ENCODE data around the gene CUL5.

The CUL5 gene

DNA sequence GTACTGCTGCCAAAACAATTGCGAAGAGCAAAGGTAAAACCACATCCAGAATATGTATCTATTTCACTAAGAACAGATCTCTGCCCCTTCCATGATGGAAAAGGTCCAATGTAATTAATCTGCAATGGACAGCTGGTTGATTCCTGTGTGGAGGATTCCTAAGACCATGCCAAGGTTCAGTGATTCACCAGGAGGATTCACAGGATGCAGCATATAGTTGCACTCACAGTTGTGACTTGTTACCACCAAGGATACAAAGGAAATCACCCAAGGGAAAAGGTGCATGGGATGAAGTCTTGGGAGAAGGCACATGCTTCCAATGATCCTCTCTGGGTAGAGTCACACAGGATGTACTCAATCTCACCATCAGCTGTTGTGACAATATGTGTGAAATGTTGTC lies 35.1 kb upstream of the CUL5 start (continued):
- TF ChIP-seq, protein P1, sequence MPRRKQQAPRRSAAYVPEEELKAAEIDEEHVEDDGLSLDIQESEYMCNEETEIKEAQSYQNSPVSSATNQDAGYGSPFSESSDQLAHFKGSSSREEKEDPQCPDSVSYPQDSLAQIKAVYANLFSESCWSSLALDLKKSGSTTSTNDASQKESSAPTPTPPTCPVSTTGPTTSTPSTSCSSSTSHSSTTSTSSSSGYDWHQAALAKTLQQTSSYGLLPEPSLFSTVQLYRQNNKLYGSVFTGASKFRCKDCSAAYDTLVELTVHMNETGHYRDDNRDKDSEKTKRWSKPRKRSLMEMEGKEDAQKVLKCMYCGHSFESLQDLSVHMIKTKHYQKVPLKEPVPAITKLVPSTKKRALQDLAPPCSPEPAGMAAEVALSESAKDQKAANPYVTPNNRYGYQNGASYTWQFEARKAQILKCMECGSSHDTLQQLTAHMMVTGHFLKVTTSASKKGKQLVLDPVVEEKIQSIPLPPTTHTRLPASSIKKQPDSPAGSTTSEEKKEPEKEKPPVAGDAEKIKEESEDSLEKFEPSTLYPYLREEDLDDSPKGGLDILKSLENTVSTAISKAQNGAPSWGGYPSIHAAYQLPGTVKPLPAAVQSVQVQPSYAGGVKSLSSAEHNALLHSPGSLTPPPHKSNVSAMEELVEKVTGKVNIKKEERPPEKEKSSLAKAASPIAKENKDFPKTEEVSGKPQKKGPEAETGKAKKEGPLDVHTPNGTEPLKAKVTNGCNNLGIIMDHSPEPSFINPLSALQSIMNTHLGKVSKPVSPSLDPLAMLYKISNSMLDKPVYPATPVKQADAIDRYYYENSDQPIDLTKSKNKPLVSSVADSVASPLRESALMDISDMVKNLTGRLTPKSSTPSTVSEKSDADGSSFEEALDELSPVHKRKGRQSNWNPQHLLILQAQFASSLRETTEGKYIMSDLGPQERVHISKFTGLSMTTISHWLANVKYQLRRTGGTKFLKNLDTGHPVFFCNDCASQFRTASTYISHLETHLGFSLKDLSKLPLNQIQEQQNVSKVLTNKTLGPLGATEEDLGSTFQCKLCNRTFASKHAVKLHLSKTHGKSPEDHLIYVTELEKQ (tag by site-specific recombination; IDR thresholded peaks at IDR 0.05; ENCODE audit: borderline replicate concordance) = no peak
- TF ChIP-seq ZNF174 (tag by site-specific recombination; IDR thresholded peaks at IDR 0.05) = no peak
- TF ChIP-seq BCL11A (tag by site-specific recombination; IDR thresholded peaks at IDR 0.05; ENCODE audit: low read depth) = no peak
- TF ChIP-seq, protein P2, sequence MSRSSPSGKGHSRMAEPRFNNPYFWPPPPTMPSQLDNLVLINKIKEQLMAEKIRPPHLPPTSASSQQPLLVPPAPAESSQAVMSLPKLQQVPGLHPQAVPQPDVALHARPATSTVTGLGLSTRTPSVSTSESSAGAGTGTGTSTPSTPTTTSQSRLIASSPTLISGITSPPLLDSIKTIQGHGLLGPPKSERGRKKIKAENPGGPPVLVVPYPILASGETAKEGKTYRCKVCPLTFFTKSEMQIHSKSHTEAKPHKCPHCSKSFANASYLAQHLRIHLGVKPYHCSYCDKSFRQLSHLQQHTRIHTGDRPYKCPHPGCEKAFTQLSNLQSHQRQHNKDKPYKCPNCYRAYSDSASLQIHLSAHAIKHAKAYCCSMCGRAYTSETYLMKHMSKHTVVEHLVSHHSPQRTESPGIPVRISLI (tag by site-specific recombination; IDR thresholded peaks at IDR 0.05) = no peak

DNA sequence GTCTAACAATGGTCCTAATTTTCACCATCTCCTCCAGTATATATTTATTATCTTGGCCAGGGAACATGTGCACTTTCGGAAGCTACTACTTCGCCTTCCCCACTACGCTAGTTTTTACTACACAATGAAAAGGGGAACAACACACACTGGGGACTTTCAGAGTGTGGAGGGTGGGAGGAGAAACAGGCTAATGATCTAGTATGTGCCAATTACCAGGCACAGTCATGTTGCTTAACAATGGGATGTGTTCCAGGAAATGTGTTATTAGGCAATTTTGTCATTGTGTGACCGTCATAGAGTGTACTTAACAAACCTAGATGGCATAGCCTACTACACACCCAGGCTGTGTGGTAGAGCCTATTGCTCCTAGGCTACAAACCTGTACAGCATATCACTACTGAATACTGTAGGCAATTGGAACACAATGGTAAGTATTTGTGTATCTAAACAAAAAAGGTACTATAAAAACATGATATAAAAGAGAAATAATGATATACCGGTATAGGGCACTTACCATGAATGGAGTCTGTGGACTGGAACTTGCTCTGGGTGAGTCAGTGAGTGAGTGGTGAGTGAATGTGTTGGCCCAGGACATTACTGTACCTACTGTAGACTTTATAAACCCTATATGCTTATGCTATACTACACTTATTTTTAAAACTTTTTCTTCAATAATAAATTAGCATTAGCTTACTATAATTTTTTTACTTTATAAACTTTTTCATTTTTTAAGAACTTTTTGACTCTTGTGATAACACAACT lies 20.1 kb upstream of the CUL5 start:
- no peak overlapping the region for H3K4me3 ChIP-seq (ENCODE audit: low read depth, low read length)
- ChIA-PET POLR2A (no interaction called here), CTCF (interaction anchor here (0.6 to 1.7 kb wide), 4 partner anchors 11 to 524 kb away, joined by 3 to 7 read pairs (median 6); partner anchors contain the start of gene CUL5)
- no peak overlapping the region for H3K27ac ChIP-seq (ENCODE audit: extremely low read depth, low read depth, low read length)
- no peaks in the 10 kb centered on the region for H3K4me1 ChIP-seq (ENCODE audit: control insufficient read depth, insufficient read depth, low read length)
- TF ChIP-seq ZNF324 (tag by site-specific recombination; IDR thresholded peaks at IDR 0.05) (no peak), ZNF155 (tag by site-specific recombination; IDR thresholded peaks at IDR 0.05) (no peak), ZBTB8A (tag by site-specific recombination; IDR thresholded peaks at IDR 0.05) (no peak), ZFP3 (tag by site-specific recombination; IDR thresholded peaks at IDR 0.05; ENCODE audit: low read depth) (no peak), ZNF138 (tag by site-specific recombination; IDR thresholded peaks at IDR 0.05; ENCODE audit: borderline replicate concordance) (no peak), ZNF169 (tag by site-specific recombination; IDR thresholded peaks at IDR 0.05) (no peak), ZNF146 (tag by site-specific recombination; IDR thresholded peaks at IDR 0.05) (no peak)
- TF ChIP-seq, protein P3, sequence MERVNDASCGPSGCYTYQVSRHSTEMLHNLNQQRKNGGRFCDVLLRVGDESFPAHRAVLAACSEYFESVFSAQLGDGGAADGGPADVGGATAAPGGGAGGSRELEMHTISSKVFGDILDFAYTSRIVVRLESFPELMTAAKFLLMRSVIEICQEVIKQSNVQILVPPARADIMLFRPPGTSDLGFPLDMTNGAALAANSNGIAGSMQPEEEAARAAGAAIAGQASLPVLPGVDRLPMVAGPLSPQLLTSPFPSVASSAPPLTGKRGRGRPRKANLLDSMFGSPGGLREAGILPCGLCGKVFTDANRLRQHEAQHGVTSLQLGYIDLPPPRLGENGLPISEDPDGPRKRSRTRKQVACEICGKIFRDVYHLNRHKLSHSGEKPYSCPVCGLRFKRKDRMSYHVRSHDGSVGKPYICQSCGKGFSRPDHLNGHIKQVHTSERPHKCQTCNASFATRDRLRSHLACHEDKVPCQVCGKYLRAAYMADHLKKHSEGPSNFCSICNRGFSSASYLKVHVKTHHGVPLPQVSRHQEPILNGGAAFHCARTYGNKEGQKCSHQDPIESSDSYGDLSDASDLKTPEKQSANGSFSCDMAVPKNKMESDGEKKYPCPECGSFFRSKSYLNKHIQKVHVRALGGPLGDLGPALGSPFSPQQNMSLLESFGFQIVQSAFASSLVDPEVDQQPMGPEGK (tag by site-specific recombination; IDR thresholded peaks at IDR 0.05) = no peak
- TF ChIP-seq, protein P4, sequence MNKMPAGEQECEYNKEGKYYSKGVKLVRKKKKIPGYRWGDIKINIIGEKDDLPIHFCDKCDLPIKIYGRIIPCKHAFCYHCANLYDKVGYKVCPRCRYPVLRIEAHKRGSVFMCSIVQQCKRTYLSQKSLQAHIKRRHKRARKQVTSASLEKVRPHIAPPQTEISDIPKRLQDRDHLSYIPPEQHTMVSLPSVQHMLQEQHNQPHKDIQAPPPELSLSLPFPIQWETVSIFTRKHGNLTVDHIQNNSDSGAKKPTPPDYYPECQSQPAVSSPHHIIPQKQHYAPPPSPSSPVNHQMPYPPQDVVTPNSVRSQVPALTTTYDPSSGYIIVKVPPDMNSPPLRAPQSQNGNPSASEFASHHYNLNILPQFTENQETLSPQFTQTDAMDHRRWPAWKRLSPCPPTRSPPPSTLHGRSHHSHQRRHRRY (tag by site-specific recombination; IDR thresholded peaks at IDR 0.05) = no peak
- H3K36me3 ChIP-seq (ENCODE audit: control insufficient read depth in 2 of 2, insufficient read depth in 1 of 2, low read length in 2 of 2) = no peaks in the 10 kb centered on the region
- no peaks in the 10 kb centered on the region for H3K9me3 ChIP-seq (ENCODE audit: control insufficient read depth, insufficient read depth, low read depth, low read length)

DNA sequence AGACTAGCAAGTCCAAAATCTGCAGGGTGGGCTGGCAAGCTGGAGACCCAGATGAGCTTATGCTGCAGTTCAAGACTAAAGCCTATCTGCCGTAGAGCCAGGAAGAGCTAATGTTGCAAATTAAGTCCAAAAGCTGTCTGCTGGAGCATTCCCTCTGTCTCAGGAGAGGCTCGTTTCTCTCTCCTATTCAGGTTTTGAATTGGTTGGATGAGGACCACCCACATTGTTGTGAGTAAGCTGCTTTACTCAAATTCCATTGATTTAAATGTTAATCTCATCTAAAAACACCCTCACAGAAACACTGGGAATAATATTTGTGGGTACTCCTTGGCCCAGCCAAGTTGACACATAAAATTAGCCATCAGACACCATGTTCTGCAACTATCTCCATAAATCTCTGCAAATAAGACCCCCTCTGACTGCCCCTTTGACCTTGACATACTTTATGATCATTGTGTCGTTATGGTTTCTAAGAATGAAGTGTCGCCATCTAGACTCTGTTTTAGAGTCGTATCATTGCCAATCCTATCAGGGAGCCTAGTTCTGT lies 16.8 kb upstream of the CUL5 start:
- Histone ChIP-seq H3K27ac (ENCODE audit: extremely low read depth, low read depth, low read length) (no peak overlapping the region), H3K4me3 (ENCODE audit: low read depth, low read length) (no peak overlapping the region), H3K9me3 (ENCODE audit: control insufficient read depth, insufficient read depth, low read depth, low read length) (no peaks in the 10 kb centered on the region), H3K4me1 (ENCODE audit: control insufficient read depth, insufficient read depth, low read length) (no peaks in the 10 kb centered on the region), H3K36me3 (ENCODE audit: control insufficient read depth in 2 of 2, insufficient read depth in 1 of 2, low read length in 2 of 2) (no peaks in the 10 kb centered on the region)
- no peak for TF ChIP-seq ZNF221 (tag by site-specific recombination; IDR thresholded peaks at IDR 0.05; ENCODE audit: borderline replicate concordance)
- CTCF ChIA-PET = interaction anchor here (0.6 kb wide), 1 partner anchor 615 kb away, joined by 3 read pairs; no protein-coding TSS in a partner anchor
- POLR2A ChIA-PET = no interaction called here

Measured in HEK293 (cell line).